NCI-H2196 treated with DMSO at 0.1 percent for 48 hours (cell line): ENCODE measurements around the gene KCND3.
"Not testable (repeated sequence)": the region's sequence is repeated elsewhere in the genome, so short reads cannot be mapped to it uniquely, and the experiment has no call there.

Source experiments
- DNase-seq: peaks from one replicate; lab custom pipeline; 2025; ENCODE audit not compliant: unreplicated experiment; lab: John Stamatoyannopoulos, UW

The KCND3 gene

GRCh38 chr1:111747282-111747734 is 242.2 kb downstream of the KCND3 start:
- DNase-seq, result peak; percentile 44

GRCh38 chr1:111746614-111746999 is 242.9 kb downstream of the KCND3 start:
- DNase-seq, result no peak

GRCh38 chr1:111745675-111746613 is 243.5 kb downstream of the KCND3 start:
- no peak for DNase-seq

GRCh38 chr1:111743679-111744101 is 245.8 kb downstream of the KCND3 start:
- no peak for DNase-seq

GRCh38 chr1:111742938-111743549 is 246.4 kb downstream of the KCND3 start:
- DNase-seq, result no peak

- not testable (repeated sequence) for DNase-seq
Measured at GRCh38 chr1:111742292-111742691, 247.2 kb downstream of the KCND3 start.

GRCh38 chr1:111739925-111740765 is 249.3 kb downstream of the KCND3 start:
- peak; percentile 58 for DNase-seq

GRCh38 chr1:111739194-111739924 is 250.1 kb downstream of the KCND3 start, which contains the start of gene INKA2:
Gene INKA2 (minus strand): TSS chr1:111739395. CDS start chr1:111739242, 153 bp downstream.
- peak; percentile 89 for DNase-seq

- DNase-seq, result peak; percentile 80
Measured at GRCh38 chr1:111738436-111739193, 250.9 kb downstream of the KCND3 start.

- no peak for DNase-seq
Measured at GRCh38 chr1:111738133-111738435, 251.4 kb downstream of the KCND3 start.

GRCh38 chr1:111737216-111738132 is 252.0 kb downstream of the KCND3 start:
- no peak for DNase-seq

GRCh38 chr1:111736548-111737215 is 252.8 kb downstream of the KCND3 start:
- DNase-seq, result peak; percentile 36

- DNase-seq, result no peak
Measured at GRCh38 chr1:111735858-111736544, 253.5 kb downstream of the KCND3 start.

- no peak for DNase-seq
Measured at GRCh38 chr1:111735321-111735720, 254.1 kb downstream of the KCND3 start.

GRCh38 chr1:111734856-111735255 is 254.6 kb downstream of the KCND3 start:
- no peak for DNase-seq

GRCh38 chr1:111734426-111734825 is 255.0 kb downstream of the KCND3 start:
- DNase-seq, result no peak

- no peak for DNase-seq
Measured at GRCh38 chr1:111733992-111734341, 255.5 kb downstream of the KCND3 start.
